Central memory CD8-positive, alpha-beta T cell (primary cell): ENCODE results near the gene MLH3.
A peak's percentile ranks its signal among the peaks of the same experiment; 100 is the strongest.

Source experiments
- ATAC-seq: fragments of 150-1000 bp; cut with Tn5 transposase; replicated peaks from 2 replicates; pipeline ENCODE4 v1.10.0; 2022; ENCODE audit warnings: mild to moderate bottlenecking, moderate FRiP score, moderate number of reproducible peaks; ENCODE audit not compliant: poor library complexity, severe bottlenecking; ENCODE audit errors: extremely low read depth
- DNase-seq, 2 donors: peaks; one replicate each; pipeline ENCODE4 v3.0.0; 2021; ENCODE audit warnings: low spot score in 2 of 2
- H3K27ac Mint-ChIP-seq: one replicate; pipeline ENCODE4 v1.8.0; 2022; ENCODE audit warnings: low read depth, mild to moderate bottlenecking, moderate library complexity, mixed read lengths
- H3K27me3 Mint-ChIP-seq: one replicate; pipeline ENCODE4 v1.8.0; 2022; ENCODE audit warnings: mixed read lengths
- H3K36me3 Mint-ChIP-seq: one replicate; pipeline ENCODE4 v1.8.0; 2022; ENCODE audit warnings: mild to moderate bottlenecking, moderate library complexity, mixed read lengths; ENCODE audit not compliant: insufficient read depth
- H3K4me1 Mint-ChIP-seq: one replicate; pipeline ENCODE4 v1.8.0; 2022; ENCODE audit warnings: mixed read lengths
- H3K4me3 Mint-ChIP-seq: one replicate; pipeline ENCODE4 v1.8.0; 2022; ENCODE audit warnings: mild to moderate bottlenecking, moderate library complexity, mixed read lengths
- H3K9me3 Mint-ChIP-seq: one replicate; pipeline ENCODE4 v1.8.0; 2022; ENCODE audit warnings: mixed read lengths

Gene MLH3

GRCh38 chr14:75044322-75044721 is 6.9 kb downstream of the MLH3 start:
- Mint-ChIP-seq H3K27ac (no peak overlapping the region), H3K4me3 (no peak overlapping the region), H3K9me3 (no peaks in the 10 kb centered on the region), H3K36me3 (peaks cover 9% of the 10 kb centered on the region), H3K4me1 (peaks cover 40% of the 10 kb centered on the region), H3K27me3 (no peaks in the 10 kb centered on the region)
- no peak for ATAC-seq
- no peak for DNase-seq

GRCh38 chr14:75042035-75042434 is 9.2 kb downstream of the MLH3 start:
- peaks cover 11% of the 10 kb centered on the region for H3K36me3 Mint-ChIP-seq
- H3K9me3 Mint-ChIP-seq, result no peaks in the 10 kb centered on the region
- no peak overlapping the region for H3K4me3 Mint-ChIP-seq
- ATAC-seq, result no peak
- peaks cover 29% of the 10 kb centered on the region for H3K4me1 Mint-ChIP-seq
- no peak overlapping the region for H3K27ac Mint-ChIP-seq
- H3K27me3 Mint-ChIP-seq, result no peaks in the 10 kb centered on the region
- DNase-seq, result no peak

GRCh38 chr14:75041613-75042012 is 9.7 kb downstream of the MLH3 start:
- H3K9me3 Mint-ChIP-seq, result no peaks in the 10 kb centered on the region
- no peak overlapping the region for H3K4me3 Mint-ChIP-seq
- H3K4me1 Mint-ChIP-seq, result peaks cover 25% of the 10 kb centered on the region
- no peak for DNase-seq
- H3K27ac Mint-ChIP-seq, result no peak overlapping the region
- no peak for ATAC-seq
- H3K36me3 Mint-ChIP-seq, result peaks cover 11% of the 10 kb centered on the region
- H3K27me3 Mint-ChIP-seq, result no peaks in the 10 kb centered on the region

- no peak overlapping the region for H3K4me3 Mint-ChIP-seq
- H3K27me3 Mint-ChIP-seq, result no peaks in the 10 kb centered on the region
- DNase-seq, result no peak
- peaks cover 15% of the 10 kb centered on the region for H3K36me3 Mint-ChIP-seq
- no peak for ATAC-seq
- H3K4me1 Mint-ChIP-seq, result peaks cover 20% of the 10 kb centered on the region
- H3K9me3 Mint-ChIP-seq, result no peaks in the 10 kb centered on the region
- no peak overlapping the region for H3K27ac Mint-ChIP-seq
Measured at GRCh38 chr14:75040959-75041358, 10.3 kb downstream of the MLH3 start.

GRCh38 chr14:75040507-75040906 is 10.8 kb downstream of the MLH3 start:
- Mint-ChIP-seq H3K36me3 (peaks cover 15% of the 10 kb centered on the region), H3K9me3 (no peaks in the 10 kb centered on the region), H3K27ac (no peak overlapping the region), H3K4me3 (no peak overlapping the region), H3K4me1 (peaks cover 15% of the 10 kb centered on the region), H3K27me3 (no peaks in the 10 kb centered on the region)
- no peak for DNase-seq
- no peak for ATAC-seq

GRCh38 chr14:75032939-75033338 is 18.3 kb downstream of the MLH3 start:
- H3K27ac Mint-ChIP-seq, result no peak overlapping the region
- no peaks in the 10 kb centered on the region for H3K9me3 Mint-ChIP-seq
- no peaks in the 10 kb centered on the region for H3K27me3 Mint-ChIP-seq
- no peak overlapping the region for H3K4me3 Mint-ChIP-seq
- ATAC-seq (no peak), DNase-seq (no peak)
- H3K36me3 Mint-ChIP-seq, result peaks cover 20% of the 10 kb centered on the region
- H3K4me1 Mint-ChIP-seq, result no peaks in the 10 kb centered on the region

- Mint-ChIP-seq H3K27me3 (no peaks in the 10 kb centered on the region), H3K4me3 (no peak overlapping the region), H3K36me3 (peaks cover 16% of the 10 kb centered on the region), H3K9me3 (no peaks in the 10 kb centered on the region), H3K4me1 (no peaks in the 10 kb centered on the region), H3K27ac (no peak overlapping the region)
- DNase-seq (no peak), ATAC-seq (no peak)
Measured at GRCh38 chr14:75030147-75030546, 21.1 kb downstream of the MLH3 start.

- H3K4me3 Mint-ChIP-seq, result no peak overlapping the region
- H3K4me1 Mint-ChIP-seq, result no peaks in the 10 kb centered on the region
- H3K27ac Mint-ChIP-seq, result no peak overlapping the region
- DNase-seq (no peak), ATAC-seq (no peak)
- H3K36me3 Mint-ChIP-seq, result peaks cover 19% of the 10 kb centered on the region
- no peaks in the 10 kb centered on the region for H3K27me3 Mint-ChIP-seq
- H3K9me3 Mint-ChIP-seq, result no peaks in the 10 kb centered on the region
Measured at GRCh38 chr14:75025876-75026275, 25.4 kb downstream of the MLH3 start.

- Mint-ChIP-seq H3K27ac (no peak overlapping the region), H3K27me3 (no peaks in the 10 kb centered on the region), H3K36me3 (peaks cover 18% of the 10 kb centered on the region), H3K4me3 (no peak overlapping the region), H3K9me3 (no peaks in the 10 kb centered on the region), H3K4me1 (no peaks in the 10 kb centered on the region)
- DNase-seq (no peak), ATAC-seq (no peak)
Measured at GRCh38 chr14:75025082-75025481, 26.2 kb downstream of the MLH3 start.

GRCh38 chr14:75023108-75023507 is 28.2 kb downstream of the MLH3 start:
- Mint-ChIP-seq H3K4me3 (no peak overlapping the region), H3K4me1 (no peaks in the 10 kb centered on the region), H3K27me3 (no peaks in the 10 kb centered on the region), H3K9me3 (no peaks in the 10 kb centered on the region), H3K36me3 (peaks cover 23% of the 10 kb centered on the region), H3K27ac (no peak overlapping the region)
- DNase-seq, result no peak
- no peak for ATAC-seq

GRCh38 chr14:75022655-75023054 is 28.6 kb downstream of the MLH3 start:
- H3K4me3 Mint-ChIP-seq, result no peak overlapping the region
- no peaks in the 10 kb centered on the region for H3K9me3 Mint-ChIP-seq
- H3K27me3 Mint-ChIP-seq, result no peaks in the 10 kb centered on the region
- no peaks in the 10 kb centered on the region for H3K4me1 Mint-ChIP-seq
- H3K36me3 Mint-ChIP-seq, result peaks cover 26% of the 10 kb centered on the region
- ATAC-seq, result no peak
- H3K27ac Mint-ChIP-seq, result no peak overlapping the region
- DNase-seq, result no peak

- Mint-ChIP-seq H3K36me3 (peaks cover 34% of the 10 kb centered on the region), H3K27me3 (no peaks in the 10 kb centered on the region), H3K27ac (no peak overlapping the region), H3K4me1 (peaks cover 6% of the 10 kb centered on the region), H3K4me3 (no peak overlapping the region), H3K9me3 (no peaks in the 10 kb centered on the region)
- DNase-seq (no peak), ATAC-seq (no peak)
Measured at GRCh38 chr14:75018694-75019093, 32.6 kb downstream of the MLH3 start.

GRCh38 chr14:75016815-75017214 is 34.5 kb downstream of the MLH3 start:
- H3K9me3 Mint-ChIP-seq, result no peaks in the 10 kb centered on the region
- H3K4me1 Mint-ChIP-seq, result peaks cover 6% of the 10 kb centered on the region
- H3K4me3 Mint-ChIP-seq, result no peak overlapping the region
- H3K27ac Mint-ChIP-seq, result peak overlapping the region; percentile 22
- ATAC-seq, result no peak
- peaks cover 31% of the 10 kb centered on the region for H3K36me3 Mint-ChIP-seq
- DNase-seq, result no peak
- H3K27me3 Mint-ChIP-seq, result no peaks in the 10 kb centered on the region

- no peaks in the 10 kb centered on the region for H3K9me3 Mint-ChIP-seq
- H3K4me1 Mint-ChIP-seq, result peaks cover 6% of the 10 kb centered on the region
- H3K4me3 Mint-ChIP-seq, result no peak overlapping the region
- ATAC-seq, result no peak
- DNase-seq, result no peak
- H3K27me3 Mint-ChIP-seq, result no peaks in the 10 kb centered on the region
- peaks cover 29% of the 10 kb centered on the region for H3K36me3 Mint-ChIP-seq
- no peak overlapping the region for H3K27ac Mint-ChIP-seq
Measured at GRCh38 chr14:75015496-75015895, 35.8 kb downstream of the MLH3 start.
